Naive thymus-derived CD4-positive, alpha-beta T cell (primary cell): Measurements from ENCODE around the gene CHCT1. TPM values are rescaled to one million over a fixed set of nuclear protein-coding genes. Genes with fewer than 3 reads are reported as not detected.

Experiments used
- ATAC-seq: fragments of 150-1000 bp; cut with Tn5 transposase; 2 replicates; pipeline ENCODE4 v1.10.0; 2021; ENCODE audit warnings: mild to moderate bottlenecking, moderate library complexity
- CTCF ChIA-PET: fragments of 350-600 bp; sonication (Branson Sonifier 250); formaldehyde crosslinking; loops from one replicate; lab custom pipeline; 2021; ENCODE audit warnings: antibody characterized with exemption; lab: Charles Lee
- POLR2A ChIA-PET: fragments of 350-600 bp; sonication (Branson Sonifier 250); formaldehyde crosslinking; loops from one replicate; lab custom pipeline; 2021; ENCODE audit warnings: antibody characterized with exemption, inconsistent platforms; lab: Charles Lee
- DNase-seq, 9 donors: peaks; one replicate each; pipeline versions ENCODE4 v3.0.0 to v3.0.0-alpha.2; 2020 to 2022; ENCODE audit warnings: mixed read lengths in 1 of 9
- H3K27ac ChIP-seq: one replicate; pipeline ENCODE4 v1.7.0; 2013; ENCODE audit warnings: mild to moderate bottlenecking, low read depth, low read length, moderate library complexity
- H3K27me3 ChIP-seq, 2 donors: one replicate each; pipeline ENCODE4 v1.7.0; 2013; ENCODE audit warnings: low read length in 2 of 2, mild to moderate bottlenecking in 2 of 2, moderate library complexity in 2 of 2; ENCODE audit not compliant: control insufficient read depth in 2 of 2, insufficient read depth in 2 of 2
- H3K36me3 ChIP-seq, 3 experiments: 1 replicate in 2 of 3; 2 replicates in 1 of 3; pipeline ENCODE4 v1.7.0; 2013; ENCODE audit warnings: low read length in 3 of 3, mild to moderate bottlenecking in 3 of 3, moderate library complexity in 1 of 3; ENCODE audit not compliant: insufficient read depth in 3 of 3, control insufficient read depth in 2 of 3
- H3K4me1 ChIP-seq, 2 donors: one replicate each; pipeline ENCODE4 v1.7.0; 2013; ENCODE audit warnings: low read length in 2 of 2, mild to moderate bottlenecking in 2 of 2, moderate library complexity in 1 of 2; ENCODE audit not compliant: control insufficient read depth in 2 of 2, insufficient read depth in 2 of 2
- H3K4me3 ChIP-seq: 2 replicates; pipeline ENCODE4 v1.7.0; 2013; ENCODE audit warnings: mild to moderate bottlenecking, low read length
- H3K9me3 ChIP-seq, 3 experiments: 1 replicate in 2 of 3; 2 replicates in 1 of 3; pipeline ENCODE4 v1.7.0; 2013; ENCODE audit warnings: low read length in 3 of 3; ENCODE audit not compliant: control insufficient read depth in 2 of 3
- H3K27ac Mint-ChIP-seq, 9 donors: one replicate each; pipeline ENCODE4 v1.8.0; 2020 to 2022; ENCODE audit warnings: mixed read lengths in 9 of 9, mild to moderate bottlenecking in 8 of 9, moderate library complexity in 5 of 9, inconsistent platforms in 2 of 9
- H3K27me3 Mint-ChIP-seq, 5 donors: one replicate each; pipeline ENCODE4 v1.8.0; 2021 to 2022; ENCODE audit warnings: mixed read lengths in 5 of 5, mild to moderate bottlenecking in 1 of 5
- H3K36me3 Mint-ChIP-seq, 5 donors: one replicate each; pipeline ENCODE4 v1.8.0; 2020 to 2022; ENCODE audit warnings: mixed read lengths in 5 of 5, mild to moderate bottlenecking in 3 of 5, inconsistent platforms in 1 of 5
- H3K4me1 Mint-ChIP-seq, 7 donors: one replicate each; pipeline ENCODE4 v1.8.0; 2020 to 2022; ENCODE audit warnings: mixed read lengths in 7 of 7, mild to moderate bottlenecking in 3 of 7, inconsistent platforms in 1 of 7
- H3K4me3 Mint-ChIP-seq, 10 donors: one replicate each; pipeline ENCODE4 v1.8.0; 2020 to 2022; ENCODE audit warnings: mild to moderate bottlenecking in 10 of 10, mixed read lengths in 10 of 10, moderate library complexity in 6 of 10, inconsistent platforms in 2 of 10
- H3K9me3 Mint-ChIP-seq, 11 donors: one replicate each; pipeline ENCODE4 v1.8.0; 2020 to 2022; ENCODE audit warnings: mixed read lengths in 11 of 11, mild to moderate bottlenecking in 4 of 11, inconsistent platforms in 1 of 11, moderate library complexity in 1 of 11
- intact Hi-C, 2 donors: fragments of 100-400 bp; cut with micrococcal nuclease; formaldehyde crosslinking; loops; one replicate each; pipeline ENCODE4 v1.15.1; 2023
- polyA plus RNA-seq, 2 donors: library from polyadenylated mRNA; unstranded; fragments of 300-500 nt; fragmentation: Illumina TruSeq; gene quantifications; one replicate each; pipeline ENCODE4 v1.2.3, GENCODE V29; 2021
- total RNA-seq, 6 experiments: library from RNA in 5 of 6; stranded (reverse) in 5 of 6; gene quantifications; 1 replicate in 5 of 6; 2 replicates in 1 of 6; pipeline ENCODE4 v1.2.3 and lab custom pipeline; 2021 to 2026

Gene CHCT1
- total and polyA plus RNA-seq, 7 experiments from 2014 or later: not detected

- POLR2A ChIA-PET: no interaction called here
- H3K4me3 Mint-ChIP-seq: no peak overlapping the region
- ATAC-seq (no peak), DNase-seq (no peak)
- H3K9me3 ChIP-seq: no peaks in the 10 kb centered on the region
- CTCF ChIA-PET: no interaction called here
- intact Hi-C loops: no loop called here
- peaks cover 0 to 4% (median 0%) of the 10 kb centered on the region in 7 donors for H3K4me1 Mint-ChIP-seq
- peaks cover 0 to 17% (median 1%) of the 10 kb centered on the region in 5 donors for H3K36me3 Mint-ChIP-seq
- H3K9me3 Mint-ChIP-seq: no peaks in the 10 kb centered on the region
- no peak overlapping the region for H3K27ac ChIP-seq
- H3K27ac Mint-ChIP-seq: no peak overlapping the region
- no peaks in the 10 kb centered on the region for H3K27me3 ChIP-seq
- no peaks in the 10 kb centered on the region for H3K4me1 ChIP-seq
- H3K27me3 Mint-ChIP-seq: no peaks in the 10 kb centered on the region
- no peak overlapping the region for H3K4me3 ChIP-seq
- H3K36me3 ChIP-seq: peaks cover 0 to 32% (median 25%) of the 10 kb centered on the region in 3 experiments
Observed at GRCh38 chr17:60443713-60444112, 21.4 kb downstream of the CHCT1 start.

GRCh38 chr17:60445144-60445543 lies 22.9 kb downstream of the CHCT1 start:
- no peaks in the 10 kb centered on the region for H3K27me3 Mint-ChIP-seq
- ChIA-PET POLR2A (no interaction called here), CTCF (no interaction called here)
- no peak overlapping the region for H3K4me3 ChIP-seq
- intact Hi-C loops: no loop called here
- no peak for DNase-seq
- H3K36me3 Mint-ChIP-seq: peaks cover 0 to 22% (median 6%) of the 10 kb centered on the region in 5 donors
- H3K36me3 ChIP-seq: peaks cover 6 to 43% (median 29%) of the 10 kb centered on the region in 3 experiments
- no peak overlapping the region for H3K4me3 Mint-ChIP-seq
- no peak for ATAC-seq
- H3K4me1 Mint-ChIP-seq: peaks cover 0 to 4% (median 0%) of the 10 kb centered on the region in 7 donors
- H3K27ac ChIP-seq: no peak overlapping the region
- H3K9me3 Mint-ChIP-seq: no peaks in the 10 kb centered on the region
- no peak overlapping the region for H3K27ac Mint-ChIP-seq
- H3K27me3 ChIP-seq: no peaks in the 10 kb centered on the region
- no peaks in the 10 kb centered on the region for H3K9me3 ChIP-seq
- H3K4me1 ChIP-seq: no peaks in the 10 kb centered on the region

- Mint-ChIP-seq H3K4me1 (no peaks in the 10 kb centered on the region), H3K9me3 (no peaks in the 10 kb centered on the region), H3K27ac (peak overlapping the region in 1 of 9 donors; percentile 56), H3K36me3 (peaks cover 0 to 30% (median 14%) of the 10 kb centered on the region in 5 donors), H3K4me3 (no peak overlapping the region), H3K27me3 (no peaks in the 10 kb centered on the region)
- POLR2A ChIA-PET: no interaction called here
- no peak overlapping the region for H3K4me3 ChIP-seq
- H3K9me3 ChIP-seq: no peaks in the 10 kb centered on the region
- intact Hi-C loops: no loop called here
- H3K4me1 ChIP-seq: no peaks in the 10 kb centered on the region
- no peak for DNase-seq
- H3K27ac ChIP-seq: no peak overlapping the region
- no peaks in the 10 kb centered on the region for H3K27me3 ChIP-seq
- CTCF ChIA-PET: no interaction called here
- H3K36me3 ChIP-seq: peaks cover 6 to 49% (median 38%) of the 10 kb centered on the region in 3 experiments
- no peak for ATAC-seq
Observed at GRCh38 chr17:60447375-60447774, 25.1 kb downstream of the CHCT1 start.

GRCh38 chr17:60451071-60451470 lies 28.8 kb downstream of the CHCT1 start:
- intact Hi-C loops: no loop called here
- Mint-ChIP-seq H3K9me3 (no peaks in the 10 kb centered on the region), H3K27me3 (no peaks in the 10 kb centered on the region), H3K36me3 (peaks cover 0 to 39% (median 17%) of the 10 kb centered on the region in 5 donors), H3K4me3 (no peak overlapping the region), H3K27ac (peak overlapping the region in 1 of 9 donors; percentile 49), H3K4me1 (no peaks in the 10 kb centered on the region)
- Histone ChIP-seq H3K4me3 (no peak overlapping the region), H3K4me1 (no peaks in the 10 kb centered on the region), H3K36me3 (peaks cover 6 to 57% (median 31%) of the 10 kb centered on the region in 3 experiments), H3K9me3 (no peaks in the 10 kb centered on the region), H3K27ac (no peak overlapping the region), H3K27me3 (no peaks in the 10 kb centered on the region)
- ATAC-seq (no peak), DNase-seq (no peak)
- POLR2A ChIA-PET: interaction anchor here (0.6 to 0.7 kb wide), 2 partner anchors 26 to 1737 kb away, joined by 3 to 5 read pairs; no protein-coding TSS in a partner anchor
- CTCF ChIA-PET: interaction anchor here (0.6 kb wide), 1 partner anchor 49 kb away, joined by 4 read pairs; no protein-coding TSS in a partner anchor

- H3K27me3 ChIP-seq: no peaks in the 10 kb centered on the region
- peaks cover 0 to 41% (median 22%) of the 10 kb centered on the region in 5 donors for H3K36me3 Mint-ChIP-seq
- no peak overlapping the region for H3K4me3 Mint-ChIP-seq
- H3K27ac Mint-ChIP-seq: no peak overlapping the region
- H3K27ac ChIP-seq: no peak overlapping the region
- ChIA-PET CTCF (no interaction called here), POLR2A (interaction anchor here (0.6 kb wide), 1 partner anchor 388 kb away, joined by 4 read pairs; no protein-coding TSS in a partner anchor)
- H3K9me3 Mint-ChIP-seq: no peaks in the 10 kb centered on the region
- H3K4me1 ChIP-seq: no peaks in the 10 kb centered on the region
- H3K36me3 ChIP-seq: peaks cover 6 to 53% (median 25%) of the 10 kb centered on the region in 3 experiments
- no peaks in the 10 kb centered on the region for H3K27me3 Mint-ChIP-seq
- H3K9me3 ChIP-seq: no peaks in the 10 kb centered on the region
- no peak for DNase-seq
- intact Hi-C loops: no loop called here
- H3K4me3 ChIP-seq: no peak overlapping the region
- ATAC-seq: no peak
- H3K4me1 Mint-ChIP-seq: peaks cover 0 to 2% (median 0%) of the 10 kb centered on the region in 7 donors
Observed at GRCh38 chr17:60451965-60452364, 29.7 kb downstream of the CHCT1 start.

GRCh38 chr17:60455378-60455777 lies 33.1 kb downstream of the CHCT1 start:
- H3K27me3 Mint-ChIP-seq: no peaks in the 10 kb centered on the region
- peaks cover 0 to 8% (median 0%) of the 10 kb centered on the region in 11 donors for H3K9me3 Mint-ChIP-seq
- CTCF ChIA-PET: no interaction called here
- no peaks in the 10 kb centered on the region for H3K27me3 ChIP-seq
- H3K4me3 Mint-ChIP-seq: no peak overlapping the region
- H3K27ac Mint-ChIP-seq: peak overlapping the region in 1 of 9 donors; percentile 28
- intact Hi-C loops: no loop called here
- peaks cover 0 to 2% (median 0%) of the 10 kb centered on the region in 7 donors for H3K4me1 Mint-ChIP-seq
- POLR2A ChIA-PET: no interaction called here
- no peak overlapping the region for H3K4me3 ChIP-seq
- no peak for DNase-seq
- peaks cover 9 to 54% (median 10%) of the 10 kb centered on the region in 3 experiments for H3K36me3 ChIP-seq
- H3K4me1 ChIP-seq: no peaks in the 10 kb centered on the region
- peaks cover 0 to 43% (median 32%) of the 10 kb centered on the region in 5 donors for H3K36me3 Mint-ChIP-seq
- H3K9me3 ChIP-seq: no peaks in the 10 kb centered on the region
- no peak for ATAC-seq
- H3K27ac ChIP-seq: no peak overlapping the region

GRCh38 chr17:60457148-60457547 lies 34.9 kb downstream of the CHCT1 start:
- intact Hi-C loops: no loop called here
- ChIA-PET CTCF (no interaction called here), POLR2A (no interaction called here)
- Histone ChIP-seq H3K27ac (no peak overlapping the region), H3K9me3 (no peaks in the 10 kb centered on the region), H3K4me3 (no peak overlapping the region), H3K27me3 (no peaks in the 10 kb centered on the region), H3K36me3 (peaks cover 8 to 64% (median 9%) of the 10 kb centered on the region in 3 experiments), H3K4me1 (no peaks in the 10 kb centered on the region)
- DNase-seq (no peak), ATAC-seq (no peak)
- peaks cover 0 to 8% (median 0%) of the 10 kb centered on the region in 11 donors for H3K9me3 Mint-ChIP-seq
- peak overlapping the region in 4 of 9 donors; percentile 14 to 49 (median 34) for H3K27ac Mint-ChIP-seq
- peaks cover 0 to 2% (median 0%) of the 10 kb centered on the region in 7 donors for H3K4me1 Mint-ChIP-seq
- H3K4me3 Mint-ChIP-seq: no peak overlapping the region
- H3K36me3 Mint-ChIP-seq: peaks cover 0 to 35% (median 30%) of the 10 kb centered on the region in 5 donors
- no peaks in the 10 kb centered on the region for H3K27me3 Mint-ChIP-seq
